Left renal cortex interstitium (tissue), 4 donors: ENCODE measurements around the gene LTBP1. TPM values are rescaled to one million over a fixed set of nuclear protein-coding genes. Genes with fewer than 3 reads are reported as not detected.
A peak's percentile ranks its signal among the peaks of the same experiment; 100 is the strongest.

Source experiments
- DNase-seq, 4 donors: peaks; one replicate each; pipeline ENCODE4 v3.0.0-alpha.2; 2013; ENCODE audit warnings: low read depth in 4 of 4, low spot score in 2 of 4, missing footprints in 1 of 4
- polyA plus RNA-seq, 4 donors: library from polyadenylated mRNA; unstranded; fragments of 120-200 nt; gene quantifications; one replicate each; pipeline ENCODE4 v1.2.1, GENCODE V29; 2013; ENCODE audit not compliant: insufficient read length in 4 of 4

The LTBP1 gene
- polyA plus RNA-seq, 4 donors = 65.7 to 85.2 (median 76.3) TPM

DNA sequence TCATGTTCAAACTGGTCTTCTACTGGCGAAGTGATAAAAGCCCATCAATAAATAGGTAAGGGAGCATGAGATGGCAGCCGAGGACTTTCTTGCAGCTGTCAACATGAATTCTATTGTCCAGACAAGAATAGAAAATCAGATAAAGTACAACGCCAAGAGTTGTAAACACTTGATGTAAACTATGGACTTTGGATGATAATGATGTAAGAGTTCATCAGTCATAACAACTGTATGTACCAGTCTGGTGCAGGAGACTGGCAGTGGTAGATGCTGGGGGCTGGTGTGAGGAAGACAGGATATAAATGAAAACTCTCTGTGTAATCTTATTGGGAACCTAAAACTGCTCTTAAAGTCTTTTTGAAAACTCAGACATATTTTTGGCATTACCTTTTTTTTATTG lies 373.8 kb downstream of the LTBP1 start:
- DNase-seq = no peak

- no peak for DNase-seq
Observed at GRCh38 chr2:33321236-33321771, 374.6 kb downstream of the LTBP1 start.

DNA sequence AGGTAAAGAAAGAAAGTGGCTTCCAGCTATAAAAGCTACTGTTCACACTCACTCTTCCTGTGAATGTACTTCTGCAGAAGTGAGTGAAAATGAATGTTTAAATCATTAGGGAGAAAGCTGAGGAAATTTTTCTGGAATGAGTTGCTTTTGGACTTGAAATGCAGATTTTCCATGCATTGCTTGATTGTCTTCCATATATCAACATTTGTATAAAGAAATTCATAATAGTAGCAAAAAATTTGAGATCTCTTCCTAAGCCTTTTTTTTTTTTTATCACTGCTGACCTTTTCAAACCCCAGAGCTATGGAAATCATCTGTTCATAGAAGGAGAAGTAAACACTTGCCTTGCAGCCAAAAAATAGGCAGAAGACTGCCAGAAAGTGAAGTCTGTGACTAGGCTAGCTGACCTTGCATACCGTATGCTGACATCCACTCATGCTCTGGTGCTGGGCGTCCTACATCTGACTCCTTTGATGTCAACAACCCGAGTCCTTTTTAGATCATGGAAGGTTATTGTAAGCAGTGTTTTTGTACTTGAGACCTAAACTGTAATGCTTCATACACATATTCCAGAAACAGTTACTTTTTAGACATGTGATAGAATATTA lies 375.2 kb downstream of the LTBP1 start:
- peak in 1 of 4 donors; percentile 14 for DNase-seq

DNA sequence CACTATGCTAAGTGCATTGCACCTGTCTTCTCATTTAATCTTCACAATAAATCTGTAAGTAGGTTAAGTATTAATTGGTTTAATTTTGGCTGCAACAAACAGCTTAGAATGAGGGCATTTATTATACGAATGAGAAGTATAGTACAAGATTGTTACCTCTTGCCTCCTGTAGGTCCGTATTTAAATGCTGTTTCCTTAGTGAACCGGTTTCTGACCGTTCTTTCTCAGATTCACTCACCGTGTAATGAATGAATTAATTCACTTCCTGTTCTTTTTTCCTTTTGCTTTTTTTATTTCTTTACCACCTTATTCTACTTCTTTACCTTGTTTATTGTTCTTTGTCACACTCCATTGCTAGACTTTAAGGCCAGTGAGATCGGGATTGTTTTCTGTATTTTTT lies 375.9 kb downstream of the LTBP1 start:
- no peak for DNase-seq

- no peak for DNase-seq
Observed at GRCh38 chr2:33323957-33324356, 377.2 kb downstream of the LTBP1 start.

GRCh38 chr2:33326100-33326499 lies 379.3 kb downstream of the LTBP1 start:
- DNase-seq = no peak

DNA sequence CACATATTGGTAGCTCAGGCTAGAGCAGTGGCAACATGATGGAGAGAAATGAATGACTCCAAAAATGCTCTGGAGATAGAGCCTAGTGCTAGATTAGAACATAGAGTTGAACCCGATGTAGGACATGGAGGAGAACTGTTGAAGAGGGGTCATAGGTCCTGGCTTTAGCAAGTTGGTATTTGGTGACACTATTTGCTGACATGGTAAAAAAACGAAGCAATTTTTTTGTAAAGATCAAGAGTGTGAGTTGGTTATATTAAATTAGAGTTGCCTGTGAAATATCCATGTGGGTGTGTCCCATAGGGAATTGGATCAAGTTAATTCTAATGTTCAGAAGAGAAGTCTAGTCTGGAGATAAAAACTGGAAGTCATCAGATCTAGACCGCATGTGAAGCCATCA lies 386.7 kb downstream of the LTBP1 start:
- no peak for DNase-seq

- DNase-seq = no peak
Observed at GRCh38 chr2:33334083-33334482, 387.3 kb downstream of the LTBP1 start.

DNA sequence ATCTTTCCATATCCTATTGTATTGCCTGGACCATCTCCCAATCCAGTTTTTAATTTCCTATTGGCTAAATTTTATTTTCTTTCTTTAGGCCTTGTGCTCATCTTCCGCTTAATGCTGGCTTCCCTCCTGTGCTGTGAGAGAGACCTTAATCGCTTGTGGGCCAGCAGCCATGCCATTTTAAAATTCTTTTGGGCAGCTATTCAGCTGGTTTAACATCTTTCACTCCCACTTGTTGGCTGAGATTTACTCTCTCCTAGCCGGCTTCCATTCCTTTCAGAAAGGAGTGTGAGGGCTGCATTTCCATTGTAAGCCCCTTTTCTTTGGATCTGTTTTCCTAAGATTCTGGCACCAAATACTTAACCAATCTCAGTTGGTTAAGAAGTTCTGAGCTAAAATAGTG lies 388.8 kb downstream of the LTBP1 start:
- DNase-seq = no peak

DNA sequence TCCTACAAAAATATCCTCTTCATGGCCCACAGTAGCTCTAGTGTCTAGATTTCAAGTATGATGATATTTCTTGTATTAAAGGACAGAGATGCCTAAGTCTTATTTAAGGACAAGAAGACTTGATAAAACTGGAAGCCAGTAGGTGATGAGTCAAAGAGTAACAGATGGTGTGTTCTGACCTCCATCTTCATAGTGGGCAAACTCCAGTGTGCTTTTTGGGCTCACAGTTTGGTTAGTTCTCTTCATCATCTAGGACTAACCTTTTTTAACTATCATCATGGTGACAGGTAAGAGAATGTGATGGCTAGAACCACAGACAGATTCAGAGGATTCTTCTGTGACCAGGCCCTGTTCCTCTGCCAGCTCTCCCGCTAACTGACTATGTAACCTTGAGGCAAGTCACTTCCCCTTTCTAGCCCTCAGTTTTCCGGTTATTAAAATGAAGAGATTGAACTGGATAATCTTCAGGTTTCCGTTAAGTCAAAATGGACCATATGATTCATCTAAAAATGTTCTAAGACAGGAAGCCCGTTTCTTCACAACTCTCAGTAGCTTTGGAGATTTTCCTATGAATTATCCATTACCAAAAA lies 389.4 kb downstream of the LTBP1 start:
- no peak for DNase-seq

- no peak for DNase-seq
Observed at GRCh38 chr2:33337385-33337960, 390.7 kb downstream of the LTBP1 start.

GRCh38 chr2:33337981-33338380 lies 391.2 kb downstream of the LTBP1 start:
- DNase-seq = no peak

GRCh38 chr2:33339269-33339668 lies 392.5 kb downstream of the LTBP1 start:
- DNase-seq = no peak

DNA sequence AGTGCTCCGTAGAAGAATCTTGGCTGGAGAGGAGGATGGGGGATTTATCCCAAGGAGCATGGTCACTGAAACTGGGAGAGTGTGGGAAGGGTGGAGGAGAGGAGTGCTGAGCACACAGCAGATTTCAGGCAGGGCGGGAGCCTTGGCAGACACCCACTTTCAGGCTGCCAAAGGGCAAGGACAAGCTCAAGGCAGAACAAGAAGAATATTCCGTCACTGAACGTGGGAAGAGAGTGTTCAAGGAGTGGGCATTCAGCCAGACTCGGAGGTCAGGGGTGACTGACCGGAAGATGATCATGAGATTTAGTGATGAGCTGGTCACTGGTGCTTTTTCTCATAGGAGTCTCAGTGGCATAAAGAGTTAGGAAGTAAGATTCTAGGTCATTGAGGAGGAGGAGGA lies 393.5 kb downstream of the LTBP1 start:
- DNase-seq = no peak

GRCh38 chr2:33342171-33342570 lies 395.4 kb downstream of the LTBP1 start:
- DNase-seq = no peak

DNA sequence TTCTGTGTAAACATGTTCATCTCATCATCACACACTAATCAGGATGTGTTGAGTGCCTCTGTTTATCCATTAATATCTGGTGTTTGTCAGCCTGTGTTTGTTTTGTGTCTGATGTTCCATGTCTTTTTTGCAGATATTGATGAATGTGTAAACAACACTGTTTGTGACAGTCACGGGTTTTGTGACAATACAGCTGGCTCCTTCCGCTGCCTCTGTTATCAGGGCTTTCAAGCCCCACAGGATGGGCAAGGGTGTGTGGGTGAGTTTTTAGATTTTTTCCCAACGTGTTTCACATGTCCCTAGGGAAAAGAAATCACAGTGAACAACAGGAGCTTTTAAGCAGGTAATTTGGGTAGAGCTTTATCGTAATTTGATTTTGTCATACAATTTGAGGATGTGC lies 396.0 kb downstream of the LTBP1 start:
- DNase-seq = no peak

- DNase-seq = no peak
Observed at GRCh38 chr2:33343387-33343895, 396.7 kb downstream of the LTBP1 start.

- no peak for DNase-seq
Observed at GRCh38 chr2:33344230-33344629, 397.5 kb downstream of the LTBP1 start.

GRCh38 chr2:33347856-33348255 lies 401.1 kb downstream of the LTBP1 start:
- DNase-seq = peak in 1 of 4 donors; percentile 4

GRCh38 chr2:33350632-33351031 lies 403.9 kb downstream of the LTBP1 start:
- DNase-seq = no peak

- no peak for DNase-seq
Observed at GRCh38 chr2:33351781-33352180, 405.0 kb downstream of the LTBP1 start.

GRCh38 chr2:33354981-33355380 lies 408.2 kb downstream of the LTBP1 start:
- DNase-seq = no peak
